Measurements from ENCODE around the gene INSIG1. TPM values are rescaled to one million over a fixed set of nuclear protein-coding genes. Genes with fewer than 3 reads are reported as not detected.
A peak's percentile ranks its signal among the peaks of the same experiment; 100 is the strongest.

INSIG1 gene
- total and polyA plus RNA-seq, 12 donors, result 9.9 to 249 (median 56.1) TPM

GRCh38 chr7:155296006-155296787 is 1.5 kb upstream of the INSIG1 start:
- peaks cover 21 to 33% of the 10 kb centered on the region in 2 donors for H3K4me1 ChIP-seq (replicated peaks in 1 of 2)
- no peak for DNase-seq
- TF ChIP-seq CTCF (IDR thresholded peaks at IDR 0.05), result no peak
- TF ChIP-seq POLR2A (IDR thresholded peaks at IDR 0.05), result no peak
- 77 to 85% (median 81%) methylated on average over 18 of the region's 18 CpGs for WGBS, 4 donors
- intact Hi-C loops (cut with DNase I), result no loop called here
- no peaks in the 10 kb centered on the region for H3K36me3 ChIP-seq (replicated peaks in 1 of 2)
- no peaks in the 10 kb centered on the region for H3K27me3 ChIP-seq
- H3K4me3 ChIP-seq, result peak overlapping the region in 1 of 4 donors; percentile 89
- peak overlapping the region in 4 of 5 donors; percentile 37 to 98 (median 94) for H3K27ac ChIP-seq
- H3K9me3 ChIP-seq (replicated peaks in 1 of 3), result no peaks in the 10 kb centered on the region

- DNase-seq, result peak; percentile 62 to 84 (median 77)
- no peaks in the 10 kb centered on the region for H3K36me3 ChIP-seq (replicated peaks in 1 of 2)
- no peaks in the 10 kb centered on the region for H3K9me3 ChIP-seq (replicated peaks in 1 of 3)
- no peaks in the 10 kb centered on the region for H3K27me3 ChIP-seq
- peaks cover 21 to 33% of the 10 kb centered on the region in 2 donors for H3K4me1 ChIP-seq (replicated peaks in 1 of 2)
- H3K27ac ChIP-seq, result peak overlapping the region; percentile 37 to 98 (median 92)
- TF ChIP-seq CTCF (IDR thresholded peaks at IDR 0.05) (peak in 4 of 6 experiments; percentile 13 to 67 (median 47)), POLR2A (IDR thresholded peaks at IDR 0.05) (no peak)
- 2 to 11% (median 3%) methylated on average over 11 to 57 of the region's 57 CpGs for WGBS, 4 donors
- intact Hi-C loops (cut with DNase I), result no loop called here
- peak overlapping the region in 2 of 4 donors; percentile 79 to 89 for H3K4me3 ChIP-seq
Observed at GRCh38 chr7:155296788-155297516, 726 bp upstream of the INSIG1 start.

GRCh38 chr7:155298288-155298833 is 683 bp downstream of the INSIG1 start:
- peaks cover 22 to 34% of the 10 kb centered on the region in 2 donors for H3K4me1 ChIP-seq (replicated peaks in 1 of 2)
- H3K27me3 ChIP-seq, result no peaks in the 10 kb centered on the region
- no peak for TF ChIP-seq POLR2A (IDR thresholded peaks at IDR 0.05)
- TF ChIP-seq CTCF (IDR thresholded peaks at IDR 0.05), result no peak
- intact Hi-C loops (cut with DNase I), result no loop called here
- H3K4me3 ChIP-seq, result peak overlapping the region; percentile 37 to 89 (median 62)
- no peaks in the 10 kb centered on the region for H3K9me3 ChIP-seq (replicated peaks in 1 of 3)
- peak overlapping the region; percentile 87 to 98 (median 92) for H3K27ac ChIP-seq
- DNase-seq, result peak in 3 of 7 donors; percentile 21 to 38 (median 25)
- 0% methylated on average over 4 to 34 of the region's 34 CpGs for WGBS, 4 donors
- peaks cover 0 to 5% of the 10 kb centered on the region in 2 donors for H3K36me3 ChIP-seq (replicated peaks in 1 of 2)

Measured in adrenal gland (tissue), 12 donors.